DMS 273 (cell line): ENCODE data around the gene PDE6H.

Experiments used
- DNase-seq: peaks from one replicate; lab custom pipeline; 2025; ENCODE audit not compliant: unreplicated experiment; lab: John Stamatoyannopoulos, UW

Gene PDE6H

DNA sequence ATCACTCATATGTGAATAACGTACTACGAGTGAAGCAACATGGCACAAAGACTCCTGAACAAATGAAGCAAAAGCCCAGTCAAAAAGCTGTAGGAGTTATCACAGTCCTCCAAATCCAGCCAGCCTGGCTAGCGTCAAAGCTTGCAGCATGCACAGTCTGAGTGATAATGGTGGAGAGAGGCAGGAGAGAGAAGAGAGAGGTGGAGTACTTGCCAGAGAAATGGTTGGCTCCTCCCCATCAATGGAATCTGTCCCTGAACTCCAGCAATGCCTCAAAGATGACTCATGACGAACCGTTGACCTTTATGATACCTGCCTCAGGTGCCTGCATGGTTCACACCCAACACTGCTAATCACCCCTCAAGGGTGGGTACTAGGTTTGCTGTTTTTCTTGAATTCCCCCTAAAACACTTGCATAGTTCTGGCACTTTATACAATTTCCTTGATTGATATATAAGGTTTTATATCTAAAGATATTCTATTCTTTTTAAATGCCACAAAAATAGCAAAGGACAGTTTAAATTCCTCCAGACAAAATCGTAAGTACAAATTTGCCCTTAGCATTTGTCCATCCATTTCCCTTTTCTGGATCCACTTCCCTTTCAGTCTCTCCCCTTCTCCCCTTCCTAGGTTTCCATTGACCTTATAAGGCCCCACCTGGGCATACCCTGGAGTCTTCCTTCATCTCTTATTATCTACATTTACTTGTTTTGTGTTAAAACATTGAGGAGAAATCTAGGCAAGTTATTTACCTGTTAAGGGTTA, 21.7 kb upstream of the PDE6H start:
- DNase-seq = no peak

DNA sequence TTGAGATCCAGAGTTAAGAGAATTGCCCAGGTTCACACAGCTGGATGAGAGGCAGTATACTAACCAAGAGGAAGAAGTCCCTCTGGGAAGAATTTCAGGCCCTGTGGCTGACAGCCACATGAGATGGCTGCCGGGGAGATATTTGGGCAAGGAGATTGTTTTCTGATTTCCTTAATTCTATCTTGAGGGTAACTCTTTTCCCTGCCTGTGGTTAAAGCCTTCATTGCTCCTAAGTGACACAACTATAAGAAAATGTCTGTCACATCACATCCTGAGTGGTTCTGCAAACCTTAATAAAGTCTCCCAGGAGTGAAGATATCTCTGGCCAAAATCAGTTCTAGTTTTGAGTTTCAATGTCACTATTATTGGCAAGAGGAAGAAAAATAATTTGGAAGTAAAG, 21.0 kb upstream of the PDE6H start:
- no peak for DNase-seq

DNA sequence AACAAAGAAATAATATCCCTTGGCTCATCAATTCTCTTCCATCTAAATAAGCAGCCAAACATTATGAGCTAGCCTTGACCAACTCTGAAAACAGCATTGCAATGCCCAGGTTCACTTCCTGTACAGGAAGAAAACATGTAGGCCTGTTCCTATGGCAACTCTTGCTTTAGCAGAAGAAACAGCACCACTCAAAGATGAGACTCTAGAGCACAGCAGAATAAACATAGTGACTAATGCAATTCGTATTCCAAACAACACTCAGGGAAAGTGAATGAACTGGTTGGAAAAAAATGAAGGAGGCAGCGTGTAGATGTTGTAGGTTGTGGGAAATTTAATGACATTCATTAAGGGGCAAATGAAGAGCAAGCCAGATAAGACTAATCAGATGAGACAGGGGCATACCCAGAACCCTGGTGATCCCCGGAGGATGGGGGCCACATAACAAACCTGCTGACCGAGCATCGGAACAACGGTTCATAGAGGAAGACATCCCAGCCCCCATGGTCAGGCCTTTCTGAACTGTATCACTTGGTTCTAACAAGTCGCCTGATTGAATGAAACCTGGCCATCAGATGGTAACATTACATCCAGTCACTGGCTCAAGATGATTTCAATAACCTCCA, 20.4 kb upstream of the PDE6H start:
- DNase-seq = no peak

DNA sequence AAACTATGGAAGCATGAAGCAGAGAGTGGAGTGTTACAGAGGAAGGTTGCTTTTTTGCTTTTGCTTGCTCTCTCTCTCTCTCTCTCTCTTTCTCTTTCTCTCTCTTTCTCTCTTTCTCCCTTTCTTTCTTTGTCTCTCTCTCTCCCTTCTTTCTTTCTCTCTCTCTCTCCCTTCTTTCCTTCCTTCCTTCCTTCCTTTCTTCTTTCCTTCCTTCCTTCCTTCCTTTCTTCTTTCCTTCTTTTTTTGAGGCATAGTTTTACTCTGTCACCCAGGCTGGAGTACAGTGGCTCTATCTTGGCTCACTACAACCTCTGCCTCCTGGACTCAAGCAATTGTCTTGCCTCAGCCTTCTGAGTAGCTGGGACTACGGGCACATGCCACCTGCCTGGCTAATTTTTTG, 19.1 kb upstream of the PDE6H start:
- DNase-seq = no peak

DNA sequence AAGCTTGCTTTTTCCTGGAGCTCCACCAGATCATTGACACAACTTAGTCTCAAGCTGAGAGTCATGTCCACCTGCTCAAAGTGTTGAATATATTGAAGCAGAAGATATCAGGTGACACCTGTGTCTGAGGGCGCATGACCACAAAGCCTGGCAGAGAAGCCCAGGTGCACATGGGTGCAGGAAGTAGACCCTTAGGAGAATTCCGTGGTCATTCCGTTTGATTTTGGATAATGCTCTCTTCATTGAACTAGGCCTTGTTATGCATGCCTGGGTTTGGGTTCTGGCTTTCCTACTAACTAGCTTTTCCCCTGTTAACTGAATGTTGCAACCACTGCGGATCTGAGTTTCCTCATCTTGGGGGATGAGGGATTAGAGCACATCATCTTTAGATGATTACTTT, 18.6 kb upstream of the PDE6H start:
- no peak for DNase-seq

DNA sequence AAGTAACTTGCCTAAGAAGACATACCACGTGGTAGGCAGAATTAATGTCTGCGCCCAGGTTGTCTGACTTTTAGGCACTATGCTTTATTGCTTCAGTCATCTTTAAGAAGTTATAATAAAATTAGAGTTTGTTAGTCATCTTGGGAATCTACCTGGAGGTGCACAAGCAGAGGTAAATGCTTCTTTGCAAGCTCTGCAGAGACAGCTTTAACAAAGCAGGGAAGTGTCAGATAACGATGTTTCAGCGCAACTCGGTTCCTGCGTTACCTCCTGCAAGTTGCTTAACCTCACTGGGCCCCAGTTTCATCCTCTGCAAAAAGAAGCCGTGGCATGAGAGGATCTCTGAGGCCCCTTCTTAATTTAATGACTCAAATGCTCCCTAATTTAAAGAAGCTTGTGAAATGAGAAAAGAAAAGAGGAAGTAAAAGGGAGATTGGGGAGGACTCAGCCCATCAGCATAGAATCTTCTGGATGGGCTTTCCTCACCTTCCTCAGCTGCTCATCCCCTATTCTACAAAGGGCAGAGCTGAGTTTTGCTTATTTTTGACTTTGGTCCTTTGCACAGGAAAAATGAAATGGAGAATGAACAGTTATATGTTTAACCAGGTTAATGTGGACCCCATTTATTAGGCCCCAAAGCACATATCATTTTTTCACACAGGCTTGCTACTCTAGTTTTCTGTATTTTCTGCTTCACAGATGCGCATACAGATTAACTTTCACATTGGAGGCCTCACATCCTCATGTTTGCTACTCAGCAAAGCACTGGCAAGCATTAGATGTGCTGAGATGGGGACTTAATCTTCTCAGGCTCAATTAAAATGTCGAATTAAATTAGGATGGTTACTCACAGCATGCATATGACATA, 16.6 kb upstream of the PDE6H start:
- DNase-seq = no peak

DNA sequence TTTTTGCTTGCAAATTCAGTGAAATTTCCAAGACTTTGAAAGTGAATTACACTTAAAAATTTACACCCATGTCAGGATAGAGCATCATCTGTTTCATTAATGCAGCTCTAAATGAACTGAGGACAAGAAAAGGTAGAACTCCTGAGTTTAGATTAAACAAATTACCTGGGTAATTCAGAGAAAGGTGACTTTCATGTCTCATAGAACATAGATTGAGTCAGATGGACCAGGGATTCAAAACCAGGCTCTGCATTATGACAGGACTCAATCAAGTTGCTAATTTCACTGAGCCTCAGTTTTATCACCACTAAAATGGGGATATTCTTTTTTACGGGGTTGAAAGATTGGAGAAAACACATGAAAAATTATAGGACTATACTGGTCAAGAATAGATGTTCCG, 15.9 kb upstream of the PDE6H start:
- no peak for DNase-seq

DNA sequence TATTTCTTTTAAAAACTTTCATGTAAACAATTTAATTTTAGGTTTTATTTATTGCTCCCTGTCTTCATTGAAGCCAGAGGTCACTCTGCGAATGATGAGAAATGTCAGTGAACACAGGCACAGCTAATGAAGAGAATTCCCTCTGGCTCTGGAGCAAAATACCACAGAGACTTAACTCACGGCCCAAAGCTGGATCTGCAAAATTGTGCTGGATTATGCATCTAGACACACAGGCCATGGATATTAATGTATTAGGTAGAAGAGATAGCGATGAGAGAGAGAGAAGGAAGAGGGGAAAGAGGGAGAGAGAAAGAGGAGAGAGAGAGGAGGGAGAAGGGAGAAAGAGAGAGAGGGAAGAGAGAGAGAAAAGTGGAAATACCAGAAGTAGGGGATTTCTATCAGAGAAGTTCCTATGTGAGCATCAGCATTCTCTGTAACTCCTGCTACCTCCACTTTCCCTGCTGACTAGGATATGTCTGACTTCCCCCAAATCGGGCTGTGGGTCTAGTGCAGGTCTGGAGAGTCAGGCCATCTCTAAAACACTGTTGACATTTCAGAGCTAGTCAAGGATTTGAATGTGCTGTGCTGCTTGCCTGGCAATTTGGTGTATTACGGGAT, 15.2 kb upstream of the PDE6H start:
- DNase-seq = no peak

DNA sequence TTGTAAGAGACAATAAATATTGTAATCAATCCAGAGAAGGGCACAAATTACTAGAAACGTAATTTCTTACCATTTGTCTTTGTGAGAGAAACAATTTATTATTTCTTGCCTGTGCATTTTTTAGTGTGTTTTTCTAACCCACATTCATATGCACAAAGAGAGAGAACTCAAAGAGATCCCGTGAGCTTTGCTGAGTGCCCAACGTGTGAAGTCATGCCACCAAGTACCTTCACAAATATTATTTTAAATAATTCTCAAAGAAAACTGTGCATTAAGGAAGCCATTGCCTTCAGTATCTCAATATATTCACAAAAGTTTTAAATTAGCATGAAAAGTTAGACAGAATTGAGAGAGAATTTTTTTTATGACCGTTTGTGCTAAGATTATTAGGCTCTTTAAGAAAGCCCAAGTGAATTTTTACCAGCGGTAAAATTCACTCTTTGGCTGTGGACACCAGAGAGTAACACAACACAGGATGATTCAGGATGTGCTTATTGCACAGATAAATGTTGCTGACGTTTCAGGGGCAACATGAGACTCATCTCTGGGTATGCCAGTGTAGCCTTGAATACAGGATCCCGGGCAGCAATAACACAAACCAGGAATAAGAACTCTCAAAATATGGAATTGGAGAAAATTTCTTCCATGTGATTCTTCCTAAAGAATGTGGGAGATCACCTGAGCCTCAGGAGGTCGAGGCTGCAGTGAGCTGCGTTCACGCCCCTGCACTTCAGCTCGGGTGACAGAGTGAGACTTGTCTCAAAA, 14.3 kb upstream of the PDE6H start:
- no peak for DNase-seq

DNA sequence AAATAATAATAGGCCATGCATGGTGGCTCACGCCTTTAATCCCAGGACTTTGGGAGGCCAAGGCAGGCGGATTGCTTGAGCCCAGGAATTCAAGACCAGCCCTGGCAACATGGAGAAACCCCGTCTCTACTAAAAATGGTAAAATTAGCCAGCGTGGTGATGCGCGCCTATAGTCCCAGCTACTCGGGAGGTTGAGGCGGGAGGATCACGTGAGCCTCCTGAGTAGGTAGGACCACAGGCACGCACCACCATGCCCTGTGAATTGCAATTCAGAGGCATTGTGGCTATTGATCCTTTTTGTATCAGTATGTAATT, 13.8 kb upstream of the PDE6H start:
- DNase-seq = no peak

DNA sequence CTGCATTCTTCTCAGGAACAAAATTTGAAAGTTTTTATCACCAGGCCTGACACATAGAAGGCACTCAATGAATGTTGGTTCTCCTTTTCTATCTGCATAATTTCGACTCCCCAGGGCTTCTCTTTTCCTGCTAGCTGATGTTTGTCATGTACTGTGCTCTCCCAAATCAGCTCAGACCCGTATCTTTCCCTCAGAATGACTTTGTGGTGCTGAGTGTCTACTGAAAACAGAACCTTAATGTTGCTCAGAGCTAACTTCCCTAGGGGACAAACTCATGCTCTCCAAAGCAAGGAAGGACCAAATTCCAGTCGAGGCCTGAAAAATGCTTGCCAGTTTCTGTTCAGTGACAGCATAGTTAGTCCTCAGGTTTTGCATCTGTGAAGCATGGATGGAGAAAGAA, 13.4 kb upstream of the PDE6H start:
- no peak for DNase-seq

DNA sequence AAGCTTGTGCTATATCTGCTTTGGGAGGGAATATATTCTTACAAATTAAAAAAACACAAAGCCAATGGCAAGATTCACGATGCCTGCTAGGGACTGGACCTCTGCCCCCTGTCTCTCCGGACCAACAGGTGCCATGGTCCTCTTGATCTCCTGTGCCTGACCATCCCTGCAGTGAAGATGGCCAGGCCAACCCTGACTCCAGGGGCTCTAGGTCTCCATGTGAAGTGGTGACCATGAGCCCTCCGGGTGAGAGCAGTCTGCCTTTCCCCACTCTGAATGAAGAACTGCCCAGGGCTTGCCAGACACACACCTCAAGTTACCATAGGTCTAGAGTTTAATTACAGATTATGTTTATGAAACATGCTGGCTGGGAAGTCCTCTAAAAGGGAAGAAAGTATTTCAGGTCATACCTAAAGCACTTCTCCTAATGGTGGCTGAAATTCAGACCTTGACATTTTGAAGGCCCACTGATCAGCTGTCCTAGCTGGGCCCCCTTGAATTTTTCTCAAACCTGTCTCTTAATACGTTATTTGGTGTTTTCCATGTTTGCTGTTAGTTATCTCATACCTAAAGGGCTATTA, 12.8 kb upstream of the PDE6H start:
- DNase-seq = no peak

DNA sequence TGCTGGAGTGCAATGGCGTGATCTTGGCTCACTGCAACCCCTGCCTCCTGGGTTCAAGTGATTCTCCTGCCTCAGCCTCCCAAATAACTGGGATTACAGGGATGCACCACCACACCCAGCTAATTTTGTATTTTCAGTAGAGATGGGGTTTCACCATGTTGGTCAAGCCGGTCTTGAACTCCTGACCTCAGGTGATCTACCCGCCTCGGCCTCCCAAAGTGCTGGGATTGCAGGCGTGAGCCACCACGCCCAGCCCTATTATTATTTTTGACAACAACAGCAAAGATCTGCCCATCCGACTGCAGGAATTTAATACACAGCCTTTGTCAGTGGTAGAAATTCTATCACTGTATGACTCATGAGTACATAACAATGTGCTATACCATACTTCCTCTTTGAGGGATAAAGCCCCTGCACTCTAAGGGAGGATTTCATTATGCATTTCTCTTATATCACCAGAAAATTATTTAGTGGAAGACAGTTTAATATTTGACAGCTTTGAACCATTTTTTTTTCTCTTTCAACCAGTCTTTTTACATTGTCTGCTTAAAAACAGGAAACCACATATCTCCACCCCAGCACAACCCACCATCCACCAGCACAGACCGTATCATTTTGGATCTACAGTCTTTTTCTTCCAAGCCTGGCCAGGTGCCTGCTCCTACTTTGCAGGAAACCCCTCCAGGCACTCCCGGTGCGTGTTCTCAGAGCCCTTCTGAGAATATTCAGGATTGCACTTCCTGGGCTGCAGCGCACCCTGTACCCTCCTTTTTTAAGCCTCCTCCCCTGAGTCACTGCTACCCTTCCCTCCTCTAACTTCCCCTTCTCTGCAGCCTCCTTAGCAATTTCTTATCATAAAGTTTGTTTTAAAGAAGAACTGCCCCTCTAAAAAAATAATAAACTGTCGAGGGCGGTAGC, 12.0 kb upstream of the PDE6H start:
- DNase-seq = no peak

DNA sequence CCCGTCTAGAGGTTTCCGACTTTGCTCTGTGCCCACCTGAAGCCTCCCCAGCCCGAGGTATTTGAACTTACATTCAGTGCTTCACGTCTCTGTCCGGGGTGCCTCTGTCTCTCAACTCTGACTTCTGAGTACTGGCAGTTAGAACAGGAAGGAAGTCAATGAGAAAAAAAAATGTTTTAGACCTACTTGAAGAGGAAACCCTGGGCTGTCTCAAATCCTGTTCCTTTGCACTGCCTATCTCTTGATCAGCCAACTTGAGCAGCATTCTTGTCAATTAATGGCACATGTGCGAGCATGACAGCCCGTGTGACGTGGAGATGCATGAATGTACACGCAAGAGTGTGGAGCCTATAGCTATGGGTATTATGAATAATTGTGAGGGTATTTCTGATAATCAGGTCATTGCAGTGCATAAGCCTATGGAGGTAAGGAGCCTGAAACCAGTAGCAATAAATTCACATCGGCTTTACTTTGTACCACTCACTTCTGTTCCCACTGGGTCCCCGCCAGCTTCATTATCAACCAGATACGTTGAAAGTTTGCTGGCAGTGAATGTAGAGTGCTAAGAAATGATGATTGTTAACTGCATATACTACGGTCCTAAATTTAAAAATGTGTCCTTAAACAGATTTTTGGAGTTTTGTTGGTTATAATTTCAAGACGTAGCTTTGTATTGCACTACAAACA, 11.2 kb upstream of the PDE6H start, which contains the start of gene ARHGDIB:
TSS of gene ARHGDIB (minus strand) at position 136 of the 687 bp plus-strand sequence. CDS start 10,889 bp downstream, outside the sequence.
- DNase-seq = no peak

DNA sequence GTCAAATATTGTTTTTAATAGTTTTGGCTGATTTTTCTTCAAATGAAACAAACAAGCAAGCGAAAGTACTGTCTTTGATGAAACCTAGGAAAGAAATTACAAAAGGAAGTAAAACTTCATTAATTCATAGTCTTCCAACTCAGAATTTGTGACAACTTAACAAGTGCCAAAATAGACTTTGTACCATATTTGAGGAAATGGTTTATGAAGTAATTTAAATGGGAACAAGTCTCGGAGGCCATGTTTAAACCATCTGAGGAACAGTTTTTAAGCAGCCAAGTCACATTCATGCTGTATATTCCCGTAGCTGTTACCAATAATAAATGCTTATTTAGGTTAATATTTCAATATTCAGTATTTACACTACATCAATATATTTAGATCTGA, 10.7 kb upstream of the PDE6H start:
- no peak for DNase-seq

DNA sequence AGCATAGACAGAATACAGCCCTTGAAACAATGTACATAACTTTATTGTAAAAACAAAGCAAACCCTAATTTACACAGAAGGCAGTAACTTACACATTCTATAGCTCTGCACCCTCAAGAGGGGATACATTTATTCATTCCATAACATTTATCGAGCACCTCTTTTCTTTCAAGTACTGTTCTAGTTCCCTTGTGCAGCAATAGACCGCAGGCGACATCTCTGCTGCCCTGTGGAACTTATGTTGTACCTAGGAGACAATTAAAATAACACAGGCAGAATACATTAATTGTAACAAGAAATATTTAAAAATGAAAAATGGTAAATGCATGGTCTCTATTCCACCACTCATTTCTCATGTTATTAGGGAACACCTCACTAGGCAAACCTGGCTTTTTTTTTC, 10.0 kb upstream of the PDE6H start:
- DNase-seq = no peak

DNA sequence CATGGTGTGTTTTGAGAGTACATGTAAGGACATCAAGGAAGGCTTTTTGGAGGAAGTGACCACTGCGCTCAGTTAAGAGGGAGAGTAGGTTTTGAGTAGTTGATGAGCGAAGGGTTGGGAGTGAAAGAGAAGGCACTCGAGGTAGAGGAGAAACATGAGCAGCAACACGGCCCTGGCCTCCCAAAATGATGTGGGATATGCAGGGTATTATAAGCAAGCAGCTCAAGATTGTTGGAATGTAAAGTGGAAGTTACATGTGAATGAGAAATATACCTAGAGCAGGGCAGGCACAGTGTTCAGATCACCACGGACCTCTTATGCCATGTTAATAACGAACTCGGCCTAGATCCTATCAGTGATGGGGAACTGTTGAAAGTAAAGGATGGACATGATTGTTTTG, 9.3 kb upstream of the PDE6H start:
- DNase-seq = no peak

DNA sequence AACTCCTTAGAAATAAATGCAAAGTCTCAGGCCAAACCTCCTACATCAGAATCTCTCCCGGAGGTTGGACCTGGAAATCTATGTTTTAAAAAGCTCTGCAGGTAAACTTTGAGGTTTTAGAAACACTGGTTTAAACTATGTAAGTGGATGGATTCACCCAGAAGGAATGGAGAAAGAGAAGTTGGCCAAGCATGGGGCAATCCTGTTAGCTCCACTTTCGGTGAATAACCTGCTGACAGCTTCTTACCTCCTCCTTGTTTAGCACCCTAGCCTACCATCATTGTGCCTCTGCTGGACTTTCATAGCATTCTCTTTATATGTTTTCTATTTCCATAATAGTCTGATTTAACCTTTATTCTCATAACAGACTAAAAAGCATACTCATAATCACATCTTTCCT, 8.4 kb upstream of the PDE6H start:
- no peak for DNase-seq

DNA sequence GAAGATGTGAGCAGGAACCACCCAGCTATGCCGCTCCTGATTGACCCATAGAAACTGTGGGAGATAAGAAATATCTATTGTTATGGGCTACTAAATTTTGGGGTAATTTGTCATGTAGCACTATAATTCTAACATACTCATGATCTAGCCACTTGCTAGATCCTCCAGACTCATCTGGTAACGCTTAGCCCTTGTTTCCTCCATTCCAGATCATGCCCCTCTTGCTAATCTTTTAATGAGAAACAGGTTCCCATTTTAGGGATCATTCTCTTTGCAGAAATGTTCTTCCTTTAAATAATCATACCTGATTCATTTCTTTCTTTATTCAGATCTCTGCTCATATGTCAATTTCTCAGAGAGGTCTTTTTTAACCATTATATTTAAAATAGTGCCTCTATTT, 7.6 kb upstream of the PDE6H start:
- DNase-seq = no peak
